Osteoblast (primary cell): Measurements from ENCODE around the gene NIPSNAP3A. TPM values are rescaled to one million over a fixed set of nuclear protein-coding genes. Genes with fewer than 3 reads are reported as not detected.

Source experiments
- DNase-seq: peaks from one replicate; pipeline ENCODE4 v3.0.0; 2011; ENCODE audit warnings: low spot score, mixed read lengths; ENCODE audit not compliant: insufficient read length; ENCODE audit errors: missing footprints
- H2AFZ ChIP-seq: 2 replicates; pipeline ENCODE4 v1.6.0; 2011; ENCODE audit warnings: mild to moderate bottlenecking, low read length
- H3K27ac ChIP-seq: 2 replicates; pipeline ENCODE4 v1.5.1; 2011; ENCODE audit warnings: mild to moderate bottlenecking, low read depth, low read length, moderate library complexity
- H3K27me3 ChIP-seq: 2 replicates; pipeline ENCODE4 v1.6.0; 2012; ENCODE audit warnings: mild to moderate bottlenecking, control low read depth, inconsistent platforms, low read length, moderate library complexity; ENCODE audit not compliant: insufficient read depth
- H3K36me3 ChIP-seq: 2 replicates; pipeline ENCODE4 v1.5.1; 2011; ENCODE audit warnings: mild to moderate bottlenecking, low read length, control low read depth, moderate library complexity; ENCODE audit not compliant: insufficient read depth
- H3K4me1 ChIP-seq: 2 replicates; pipeline ENCODE4 v1.5.1; 2011; ENCODE audit warnings: mild to moderate bottlenecking, low read length, control low read depth, moderate library complexity; ENCODE audit not compliant: insufficient read depth
- H3K4me2 ChIP-seq: 2 replicates; pipeline ENCODE4 v1.6.0; 2011; ENCODE audit warnings: mild to moderate bottlenecking, low read length; ENCODE audit not compliant: insufficient read depth
- H3K4me3 ChIP-seq: fragments of 200-600 bp; sonication (generic); 3 replicates; pipeline ENCODE4 v1.5.1; 2012; ENCODE audit warnings: mild to moderate bottlenecking, low read length, inconsistent platforms; ENCODE audit not compliant: insufficient read depth
- H3K79me2 ChIP-seq: 2 replicates; pipeline ENCODE4 v1.6.0; 2012; ENCODE audit warnings: mild to moderate bottlenecking, low read length, control low read depth, inconsistent platforms; ENCODE audit not compliant: insufficient read depth
- H3K9me3 ChIP-seq: 2 replicates; pipeline ENCODE4 v1.5.1; 2011; ENCODE audit warnings: low read depth, low read length, control low read depth
- H4K20me1 ChIP-seq: 2 replicates; pipeline ENCODE4 v1.6.0; 2012; ENCODE audit warnings: mild to moderate bottlenecking, low read length, control low read depth; ENCODE audit not compliant: insufficient read depth
- CTCF ChIP-seq: IDR thresholded peaks from 2 replicates; pipeline ENCODE4 v1.5.1; 2011; ENCODE audit warnings: mild to moderate bottlenecking, low read depth, low read length, moderate library complexity; ENCODE audit errors: extremely low read depth
- total RNA-seq: library from RNA; depleted of rRNA; stranded (reverse); fragments of >200 nt; gene quantifications from 2 replicates; pipeline ENCODE4 v1.2.3, GENCODE V29; 2012

Gene NIPSNAP3A
- total RNA-seq, 1 donor: 42.7 TPM

GRCh38 chr9:104748359-104749031 lies 1.0 kb downstream of the NIPSNAP3A start:
- H3K27me3 ChIP-seq: no peaks in the 10 kb centered on the region
- H2AFZ ChIP-seq: peak overlapping the region; percentile 99
- peak; percentile 74 for DNase-seq
- H3K36me3 ChIP-seq: peaks cover 10% of the 10 kb centered on the region
- no peak for TF ChIP-seq CTCF
- peak overlapping the region; percentile 95 for H3K4me3 ChIP-seq
- peaks cover 12% of the 10 kb centered on the region for H3K4me1 ChIP-seq
- peak overlapping the region; percentile 84 for H3K27ac ChIP-seq
- H3K79me2 ChIP-seq: peaks cover 20% of the 10 kb centered on the region
- peak overlapping the region; percentile 96 for H3K4me2 ChIP-seq
- H4K20me1 ChIP-seq: no peaks in the 10 kb centered on the region
- H3K9me3 ChIP-seq: no peaks in the 10 kb centered on the region

- no peak for TF ChIP-seq CTCF
- H3K4me1 ChIP-seq: peaks cover 12% of the 10 kb centered on the region
- no peak for DNase-seq
Observed at GRCh38 chr9:104750185-104750767, 2.8 kb downstream of the NIPSNAP3A start.

GRCh38 chr9:104758974-104759373 lies 11.5 kb downstream of the NIPSNAP3A start:
- peaks cover 10% of the 10 kb centered on the region for H3K36me3 ChIP-seq
- no peaks in the 10 kb centered on the region for H3K9me3 ChIP-seq
- no peak overlapping the region for H3K4me3 ChIP-seq
- H4K20me1 ChIP-seq: no peaks in the 10 kb centered on the region
- H3K4me1 ChIP-seq: no peaks in the 10 kb centered on the region
- H2AFZ ChIP-seq: no peak overlapping the region
- H3K4me2 ChIP-seq: no peak overlapping the region
- DNase-seq: no peak
- H3K79me2 ChIP-seq: no peaks in the 10 kb centered on the region
- TF ChIP-seq CTCF: no peak
- no peak overlapping the region for H3K27ac ChIP-seq
- no peaks in the 10 kb centered on the region for H3K27me3 ChIP-seq

More at GRCh38 chr9:104750185-104750767, 2.8 kb downstream of the NIPSNAP3A start:
- Histone ChIP-seq H4K20me1 (no peaks in the 10 kb centered on the region), H3K79me2 (peaks cover 20% of the 10 kb centered on the region), H3K9me3 (no peaks in the 10 kb centered on the region), H2AFZ (no peak overlapping the region), H3K4me3 (no peak overlapping the region), H3K36me3 (peaks cover 15% of the 10 kb centered on the region), H3K4me2 (no peak overlapping the region), H3K27me3 (no peaks in the 10 kb centered on the region), H3K27ac (no peak overlapping the region)

- no peak overlapping the region for H2AFZ ChIP-seq
- H4K20me1 ChIP-seq: no peaks in the 10 kb centered on the region
- TF ChIP-seq CTCF: no peak
- no peaks in the 10 kb centered on the region for H3K27me3 ChIP-seq
- no peaks in the 10 kb centered on the region for H3K9me3 ChIP-seq
- H3K4me2 ChIP-seq: no peak overlapping the region
- H3K4me3 ChIP-seq: no peak overlapping the region
- no peak for DNase-seq
- no peaks in the 10 kb centered on the region for H3K79me2 ChIP-seq
- no peaks in the 10 kb centered on the region for H3K4me1 ChIP-seq
- H3K27ac ChIP-seq: no peak overlapping the region
- H3K36me3 ChIP-seq: no peaks in the 10 kb centered on the region
Observed at GRCh38 chr9:104765138-104765537, 17.7 kb downstream of the NIPSNAP3A start.
